Measurements from ENCODE around the gene FAM200A.
A peak's percentile ranks its signal among the peaks of the same experiment; 100 is the strongest.

Gene FAM200A

DNA sequence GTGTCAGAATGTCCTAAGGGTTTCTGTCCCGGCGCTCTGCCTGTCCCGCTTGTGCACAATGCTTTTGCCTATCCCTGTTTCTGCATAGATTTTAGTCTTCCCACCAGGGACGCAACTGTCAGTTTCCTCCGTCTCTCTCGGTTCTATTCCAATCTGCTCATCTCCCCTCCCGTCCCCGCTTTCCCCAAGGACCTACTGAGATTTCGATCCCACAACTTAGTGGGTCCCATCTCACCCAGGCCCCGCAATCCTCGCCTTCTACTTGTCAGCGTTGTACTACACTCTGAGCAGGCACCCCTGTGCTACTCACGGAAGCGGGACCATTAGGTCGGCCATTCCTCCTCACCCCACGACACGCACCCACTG lies 6.0 kb upstream of the FAM200A start:
- TF ChIP-seq, protein P1, sequence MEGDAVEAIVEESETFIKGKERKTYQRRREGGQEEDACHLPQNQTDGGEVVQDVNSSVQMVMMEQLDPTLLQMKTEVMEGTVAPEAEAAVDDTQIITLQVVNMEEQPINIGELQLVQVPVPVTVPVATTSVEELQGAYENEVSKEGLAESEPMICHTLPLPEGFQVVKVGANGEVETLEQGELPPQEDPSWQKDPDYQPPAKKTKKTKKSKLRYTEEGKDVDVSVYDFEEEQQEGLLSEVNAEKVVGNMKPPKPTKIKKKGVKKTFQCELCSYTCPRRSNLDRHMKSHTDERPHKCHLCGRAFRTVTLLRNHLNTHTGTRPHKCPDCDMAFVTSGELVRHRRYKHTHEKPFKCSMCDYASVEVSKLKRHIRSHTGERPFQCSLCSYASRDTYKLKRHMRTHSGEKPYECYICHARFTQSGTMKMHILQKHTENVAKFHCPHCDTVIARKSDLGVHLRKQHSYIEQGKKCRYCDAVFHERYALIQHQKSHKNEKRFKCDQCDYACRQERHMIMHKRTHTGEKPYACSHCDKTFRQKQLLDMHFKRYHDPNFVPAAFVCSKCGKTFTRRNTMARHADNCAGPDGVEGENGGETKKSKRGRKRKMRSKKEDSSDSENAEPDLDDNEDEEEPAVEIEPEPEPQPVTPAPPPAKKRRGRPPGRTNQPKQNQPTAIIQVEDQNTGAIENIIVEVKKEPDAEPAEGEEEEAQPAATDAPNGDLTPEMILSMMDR (IDR thresholded peaks at IDR 0.05; ENCODE audit: low read depth, low read length), result no peak
- TF ChIP-seq EZH2phosphoT487 (IDR thresholded peaks at IDR 0.05; ENCODE audit: low read depth), result no peak
- Histone ChIP-seq H2AFZ (ENCODE audit: low read depth, low read length) (peak overlapping the region; percentile 95), H4K20me1 (ENCODE audit: insufficient read depth, low read length) (no peaks in the 10 kb centered on the region), H3K9me3 (ENCODE audit: insufficient read depth, low read length) (no peaks in the 10 kb centered on the region), H3K36me3 (replicated peaks; ENCODE audit: low read depth, low read length) (peaks cover 52% of the 10 kb centered on the region), H3K4me2 (ENCODE audit: low read length) (peak overlapping the region; percentile 75), H3K27ac (ENCODE audit: low read length) (peak overlapping the region; percentile 78), H3K4me3 (ENCODE audit: low read length) (peak overlapping the region; percentile 96), H3K79me2 (ENCODE audit: low read length) (peaks cover 63% of the 10 kb centered on the region), H3K4me1 (ENCODE audit: low read length) (peaks cover 18% of the 10 kb centered on the region), H3K9ac (ENCODE audit: low read length) (peak overlapping the region; percentile 98), H3K27me3 (ENCODE audit: low read depth, low read length) (no peaks in the 10 kb centered on the region)

DNA sequence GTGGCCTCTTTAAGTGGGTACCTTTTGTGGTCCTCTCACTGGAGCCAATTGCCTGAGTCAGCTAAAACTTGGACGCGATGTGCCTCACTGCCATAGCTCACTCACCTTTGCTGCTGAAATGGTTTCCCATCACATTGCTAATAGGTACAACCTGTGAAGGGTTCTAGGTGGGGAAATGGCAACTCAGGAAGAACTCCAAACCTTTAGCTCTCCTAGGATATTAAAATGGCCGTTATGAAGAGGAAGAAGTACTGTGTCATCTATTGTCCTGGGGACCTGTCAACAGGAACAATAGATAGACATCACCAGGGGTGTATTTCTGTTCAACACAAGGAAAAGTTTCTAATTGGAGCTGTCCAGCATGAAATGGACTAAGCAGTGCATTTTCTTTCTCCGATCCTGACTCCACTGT lies 5.3 kb upstream of the FAM200A start:
- peaks cover 62% of the 10 kb centered on the region for H3K79me2 ChIP-seq (ENCODE audit: low read length)
- peaks cover 45% of the 10 kb centered on the region for H3K36me3 ChIP-seq (replicated peaks; ENCODE audit: low read depth, low read length)
- peak overlapping the region; percentile 75 for H3K4me2 ChIP-seq (ENCODE audit: low read length)
- H3K9ac ChIP-seq (ENCODE audit: low read length), result peak overlapping the region; percentile 98
- peak overlapping the region; percentile 96 for H3K4me3 ChIP-seq (ENCODE audit: low read length)
- H4K20me1 ChIP-seq (ENCODE audit: insufficient read depth, low read length), result no peaks in the 10 kb centered on the region
- TF ChIP-seq, protein P1 (IDR thresholded peaks at IDR 0.05; ENCODE audit: low read depth, low read length), result no peak
- no peak for TF ChIP-seq EZH2phosphoT487 (IDR thresholded peaks at IDR 0.05; ENCODE audit: low read depth)
- peak overlapping the region; percentile 78; the same call in 1 of the 2 replicates for H3K27ac ChIP-seq (ENCODE audit: low read length)
- no peak overlapping the region for H2AFZ ChIP-seq (ENCODE audit: low read depth, low read length)
- H3K27me3 ChIP-seq (ENCODE audit: low read depth, low read length), result no peaks in the 10 kb centered on the region
- H3K4me1 ChIP-seq (ENCODE audit: low read length), result peaks cover 23% of the 10 kb centered on the region
- no peaks in the 10 kb centered on the region for H3K9me3 ChIP-seq (ENCODE audit: insufficient read depth, low read length)

DNA sequence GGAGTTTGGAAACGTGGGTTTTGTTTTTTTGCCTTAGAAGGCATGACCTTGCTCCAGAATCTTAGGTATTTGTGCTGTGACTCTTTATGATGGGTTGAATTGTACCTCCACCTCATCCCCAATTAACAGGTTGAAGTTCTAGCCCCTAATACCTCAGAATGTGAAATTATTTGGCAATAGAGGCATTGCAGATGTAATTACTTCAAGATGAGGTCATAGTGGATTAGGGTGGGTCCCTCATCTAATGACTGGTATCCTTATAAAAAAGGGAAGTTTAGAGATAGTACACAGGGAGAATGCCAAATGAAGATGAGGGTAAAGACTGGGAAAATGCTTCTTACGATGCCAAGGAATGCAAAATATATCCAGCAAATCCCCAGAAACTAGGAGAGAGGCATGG lies 3.0 kb upstream of the FAM200A start:
- H3K79me2 ChIP-seq (ENCODE audit: low read length), result peaks cover 58% of the 10 kb centered on the region
- no peaks in the 10 kb centered on the region for H3K27me3 ChIP-seq (ENCODE audit: low read depth, low read length)
- H3K9me3 ChIP-seq (ENCODE audit: insufficient read depth, low read length), result no peaks in the 10 kb centered on the region
- no peak overlapping the region for H3K9ac ChIP-seq (ENCODE audit: low read length)
- H3K36me3 ChIP-seq (replicated peaks; ENCODE audit: low read depth, low read length), result peaks cover 26% of the 10 kb centered on the region
- H3K4me3 ChIP-seq (ENCODE audit: low read length), result no peak overlapping the region
- H4K20me1 ChIP-seq (ENCODE audit: insufficient read depth, low read length), result no peaks in the 10 kb centered on the region
- TF ChIP-seq, protein P1 (IDR thresholded peaks at IDR 0.05; ENCODE audit: low read depth, low read length), result no peak
- no peak for TF ChIP-seq EZH2phosphoT487 (IDR thresholded peaks at IDR 0.05; ENCODE audit: low read depth)
- H3K4me2 ChIP-seq (ENCODE audit: low read length), result no peak overlapping the region
- no peak overlapping the region for H2AFZ ChIP-seq (ENCODE audit: low read depth, low read length)
- H3K27ac ChIP-seq (ENCODE audit: low read length), result no peak overlapping the region
- H3K4me1 ChIP-seq (ENCODE audit: low read length), result peaks cover 22% of the 10 kb centered on the region

DNA sequence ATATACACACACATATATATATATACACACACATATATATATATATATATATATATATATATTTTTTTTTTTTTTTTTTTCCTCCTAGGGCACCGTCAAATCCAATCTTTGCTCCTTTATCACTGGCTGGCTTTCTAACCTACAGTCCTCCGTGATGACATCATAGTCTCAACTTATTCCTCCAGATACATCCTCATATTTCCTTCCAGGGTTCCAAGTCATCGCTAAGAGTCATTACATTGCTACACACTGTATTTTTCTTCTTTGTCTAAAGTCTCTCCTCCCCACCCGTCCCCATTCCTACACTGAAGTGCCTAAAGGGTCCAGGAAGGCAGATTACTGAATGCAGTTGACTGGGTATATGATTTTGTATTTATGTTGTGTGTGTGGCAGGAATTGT lies 1.1 kb upstream of the FAM200A start:
- TF ChIP-seq, protein P1 (IDR thresholded peaks at IDR 0.05; ENCODE audit: low read depth, low read length), result no peak
- TF ChIP-seq EZH2phosphoT487 (IDR thresholded peaks at IDR 0.05; ENCODE audit: low read depth), result no peak
- Histone ChIP-seq H3K4me1 (ENCODE audit: low read length) (peaks cover 17% of the 10 kb centered on the region), H3K27ac (ENCODE audit: low read length) (no peak overlapping the region), H3K9ac (ENCODE audit: low read length) (no peak overlapping the region), H3K4me2 (ENCODE audit: low read length) (no peak overlapping the region), H3K4me3 (ENCODE audit: low read length) (no peak overlapping the region), H4K20me1 (ENCODE audit: insufficient read depth, low read length) (no peaks in the 10 kb centered on the region), H2AFZ (ENCODE audit: low read depth, low read length) (no peak overlapping the region), H3K36me3 (replicated peaks; ENCODE audit: low read depth, low read length) (peaks cover 26% of the 10 kb centered on the region), H3K79me2 (ENCODE audit: low read length) (peaks cover 39% of the 10 kb centered on the region), H3K27me3 (ENCODE audit: low read depth, low read length) (no peaks in the 10 kb centered on the region), H3K9me3 (ENCODE audit: insufficient read depth, low read length) (no peaks in the 10 kb centered on the region)

Measured in OCI-LY3 (cell line).